Esophagus muscularis mucosa (tissue), 3 donors: ENCODE results near the gene CLDND2.

ENCODE experiments used
- POLR2AphosphoS5 ChIP-seq, 2 donors: sonication (generic); formaldehyde crosslinking; IDR thresholded peaks; one replicate each; pipeline ENCODE4 v1.6.1; 2017; ENCODE audit warnings: antibody characterized with exemption in 2 of 2
- TF ChIP-seq, protein P1 (sequence below), 3 experiments: fragments of 200-600 bp in 2 of 3; fragments of 450-650 bp in 1 of 3; sonication (generic) in 2 of 3; IDR thresholded peaks; one replicate each; pipeline ENCODE4 v1.5.1; 2017 to 2019; ENCODE audit warnings: antibody characterized with exemption in 3 of 3, mild to moderate bottlenecking in 2 of 3, moderate library complexity in 1 of 3

DNA sequence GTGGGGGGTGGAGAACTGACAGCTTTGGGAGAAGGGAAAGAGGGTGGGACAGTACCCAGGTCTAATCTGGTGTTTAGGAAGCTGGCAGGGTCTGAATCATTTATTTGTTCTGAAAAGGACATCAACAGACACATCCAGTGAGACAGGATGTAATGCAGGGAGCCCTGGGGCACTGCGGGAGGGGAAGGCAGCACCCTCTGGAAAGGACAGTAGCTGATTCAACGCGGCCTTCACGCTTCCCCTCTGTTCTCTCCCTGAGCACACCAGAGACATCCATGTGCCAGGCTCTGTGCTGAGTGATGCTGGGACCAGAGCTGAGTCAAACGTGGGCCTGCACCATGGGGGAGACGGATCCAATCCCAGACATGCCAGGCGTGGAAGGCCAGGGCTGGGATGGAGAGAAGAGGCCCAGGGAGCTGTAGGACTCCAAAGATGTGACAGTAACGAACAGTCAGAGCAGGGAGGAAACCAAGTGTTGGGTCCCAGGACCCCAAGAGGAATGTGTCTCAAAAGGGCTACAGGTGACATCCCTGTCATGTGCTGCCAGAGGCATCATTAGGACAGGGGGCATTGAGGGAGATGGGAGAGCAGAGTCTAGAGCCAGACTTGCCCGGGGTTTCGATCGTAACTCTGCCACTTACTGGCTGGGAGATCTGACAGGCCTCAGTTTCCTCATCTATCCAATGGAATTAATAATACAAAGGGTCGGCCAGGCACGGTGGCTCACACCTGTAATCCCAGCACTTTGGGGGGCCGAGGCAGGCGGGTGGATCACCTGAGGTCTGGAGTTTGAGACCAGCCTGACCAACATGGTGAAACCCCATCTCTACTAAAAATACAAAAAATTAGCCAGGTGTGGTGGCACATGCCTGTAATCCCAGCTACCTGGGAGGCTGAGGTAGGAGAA is 4.3 kb downstream of the CLDND2 start:
- TF ChIP-seq, protein P1, sequence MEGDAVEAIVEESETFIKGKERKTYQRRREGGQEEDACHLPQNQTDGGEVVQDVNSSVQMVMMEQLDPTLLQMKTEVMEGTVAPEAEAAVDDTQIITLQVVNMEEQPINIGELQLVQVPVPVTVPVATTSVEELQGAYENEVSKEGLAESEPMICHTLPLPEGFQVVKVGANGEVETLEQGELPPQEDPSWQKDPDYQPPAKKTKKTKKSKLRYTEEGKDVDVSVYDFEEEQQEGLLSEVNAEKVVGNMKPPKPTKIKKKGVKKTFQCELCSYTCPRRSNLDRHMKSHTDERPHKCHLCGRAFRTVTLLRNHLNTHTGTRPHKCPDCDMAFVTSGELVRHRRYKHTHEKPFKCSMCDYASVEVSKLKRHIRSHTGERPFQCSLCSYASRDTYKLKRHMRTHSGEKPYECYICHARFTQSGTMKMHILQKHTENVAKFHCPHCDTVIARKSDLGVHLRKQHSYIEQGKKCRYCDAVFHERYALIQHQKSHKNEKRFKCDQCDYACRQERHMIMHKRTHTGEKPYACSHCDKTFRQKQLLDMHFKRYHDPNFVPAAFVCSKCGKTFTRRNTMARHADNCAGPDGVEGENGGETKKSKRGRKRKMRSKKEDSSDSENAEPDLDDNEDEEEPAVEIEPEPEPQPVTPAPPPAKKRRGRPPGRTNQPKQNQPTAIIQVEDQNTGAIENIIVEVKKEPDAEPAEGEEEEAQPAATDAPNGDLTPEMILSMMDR (IDR thresholded peaks at IDR 0.05) = no peak
- peak; percentile 20 to 26 for TF ChIP-seq POLR2AphosphoS5 (IDR thresholded peaks at IDR 0.05)
